Epidermal melanocyte (primary cell): ENCODE results near the gene SPOPL.
"Not testable (repeated sequence)": the region's sequence is repeated elsewhere in the genome, so short reads cannot be mapped to it uniquely, and the experiment has no call there.

ENCODE experiments used
- DNase-seq: peaks from one replicate; pipeline ENCODE4 v3.0.0; 2011; ENCODE audit warnings: low spot score; ENCODE audit not compliant: insufficient read length

SPOPL gene

DNA sequence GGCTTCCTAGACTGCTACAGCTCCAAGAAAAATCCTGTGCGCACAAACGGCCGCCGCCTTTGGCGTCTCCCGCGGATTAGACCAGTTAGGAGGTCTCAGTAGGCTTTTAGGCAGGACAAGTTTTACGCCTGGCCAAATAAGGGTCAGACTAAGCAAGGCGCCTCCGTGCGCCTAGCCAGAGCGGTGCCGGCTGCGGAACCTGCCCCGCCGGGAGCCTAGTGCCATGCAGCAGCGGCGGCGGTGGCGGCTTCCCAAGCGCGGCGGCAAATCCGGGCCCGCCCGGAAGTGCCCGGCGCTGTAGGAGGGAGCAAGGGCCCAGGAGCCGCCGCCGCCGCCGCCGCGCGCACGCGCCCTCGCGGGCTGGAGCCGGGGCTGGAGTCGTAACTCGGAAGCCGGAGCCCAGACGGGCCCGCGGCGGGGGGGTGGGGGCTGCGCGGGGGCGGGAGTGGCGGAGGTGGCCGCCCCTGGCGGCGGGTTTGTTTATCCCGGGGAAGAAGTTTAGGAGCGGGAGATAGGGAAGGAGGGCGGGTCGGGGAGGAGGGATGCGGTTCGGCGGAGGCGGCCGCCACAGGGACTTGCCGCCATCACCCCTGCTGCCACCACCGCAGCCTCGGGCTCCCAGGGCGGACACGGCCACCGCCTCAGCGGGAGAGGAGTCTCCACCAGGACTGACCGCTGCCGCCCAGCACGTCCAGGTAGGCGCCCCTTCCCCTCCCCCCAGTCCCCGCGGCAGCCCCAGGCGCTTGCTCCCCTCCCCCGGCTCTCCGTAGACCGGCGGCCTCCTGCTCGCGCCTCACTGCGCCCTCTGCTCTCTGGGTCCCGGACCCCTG, at the start of gene SPOPL:
SPOPL (plus strand) TSS at position 346 of the 830 bp plus-strand sequence. CDS start 48,447 bp downstream, outside the sequence.
- DNase-seq, result peak; percentile 80

DNA sequence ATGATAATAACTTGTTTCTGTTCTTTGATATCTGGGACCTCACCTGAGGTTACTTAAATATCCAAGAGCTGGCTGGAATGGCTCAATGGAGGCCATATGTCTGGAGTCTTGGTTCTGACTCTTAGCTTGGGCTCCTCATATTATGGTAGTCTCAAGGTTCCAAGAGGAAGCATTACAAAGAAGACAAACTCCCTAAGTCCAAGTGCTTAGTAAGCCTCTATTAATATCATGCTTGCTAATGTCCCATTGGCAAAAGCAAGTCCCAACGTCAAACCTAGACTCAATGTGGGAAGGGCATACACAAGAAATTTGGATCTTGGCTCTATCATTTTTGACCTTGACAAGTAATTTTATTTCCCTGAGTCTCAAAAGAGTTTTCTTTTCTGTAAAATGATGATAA, 49.2 kb upstream of the SPOPL start:
- DNase-seq, result no peak

DNA sequence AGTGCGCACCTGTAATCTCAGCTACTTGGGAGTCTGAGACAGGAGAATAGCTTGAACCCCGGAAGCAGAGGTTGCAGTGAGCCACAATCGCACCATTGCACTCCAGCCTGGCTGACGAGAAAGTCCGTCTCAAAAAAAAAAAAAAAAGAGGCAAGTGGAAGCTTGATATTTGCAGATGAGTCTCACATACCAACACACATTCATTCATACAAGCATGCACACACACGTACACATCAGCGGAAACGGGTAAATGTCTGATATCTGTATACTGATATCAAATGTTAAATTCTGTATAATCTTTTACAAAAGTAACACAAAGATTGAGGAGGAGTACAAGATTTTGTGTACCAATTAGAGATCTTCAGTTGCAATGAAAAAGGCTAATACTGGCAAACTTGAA, 47.8 kb upstream of the SPOPL start:
- DNase-seq, result no peak

DNA sequence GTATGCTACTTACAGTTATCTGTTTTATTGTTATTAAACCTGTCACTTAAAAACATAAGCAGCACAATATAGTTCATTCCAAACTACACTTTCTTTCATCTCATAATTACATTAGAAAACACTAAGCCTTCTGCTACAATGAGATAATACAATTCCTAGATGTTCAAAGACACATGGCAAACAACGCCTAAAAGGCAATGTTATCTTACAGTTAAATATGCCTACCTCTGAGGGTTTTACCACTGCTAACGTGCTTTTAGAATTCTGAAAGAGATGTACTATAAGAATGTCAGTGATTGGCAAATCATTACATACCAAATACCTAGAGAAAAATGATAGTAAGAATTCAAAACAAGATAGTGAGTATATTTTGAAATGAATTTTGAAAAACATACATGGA, 46.8 kb upstream of the SPOPL start:
- no peak for DNase-seq

DNA sequence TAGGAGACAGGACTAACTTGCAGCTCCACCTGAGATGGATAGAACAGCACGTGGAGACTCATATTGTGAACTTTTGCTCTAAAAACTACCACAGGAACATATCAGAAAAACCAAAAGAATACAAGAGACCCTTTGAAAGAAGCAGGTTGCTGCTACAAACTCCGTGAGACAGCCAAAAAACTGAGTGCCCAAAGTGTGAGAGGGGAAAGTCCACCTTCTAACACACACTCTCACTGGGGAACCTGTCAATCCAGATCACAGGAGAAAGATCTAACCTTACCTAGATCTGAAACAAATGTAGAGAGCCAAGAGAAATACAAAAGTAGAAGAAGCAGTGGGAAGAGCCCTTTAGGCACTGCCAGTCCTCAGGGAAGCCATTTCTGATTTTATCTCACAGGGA, 46.3 kb upstream of the SPOPL start:
- DNase-seq, result no peak

DNA sequence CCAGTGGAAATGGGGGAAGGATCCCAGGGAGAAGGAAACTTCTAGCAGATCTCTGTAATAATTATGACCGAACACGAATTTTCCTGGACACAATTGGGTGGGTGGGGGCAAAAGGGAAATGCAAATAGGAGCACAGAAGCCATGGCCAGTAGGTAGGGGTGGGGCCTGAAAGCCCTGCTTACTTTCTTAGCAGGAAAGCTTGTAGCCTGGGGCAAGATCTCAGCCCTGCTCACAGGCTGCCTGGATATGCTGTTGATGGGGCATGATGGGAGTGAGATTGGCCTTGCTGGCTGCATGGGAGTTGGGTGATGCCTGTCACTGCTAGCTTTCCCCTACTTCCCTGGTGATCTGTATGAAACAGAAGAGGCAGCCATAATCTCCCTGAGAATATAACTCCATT, 45.9 kb upstream of the SPOPL start:
- DNase-seq, result no peak

DNA sequence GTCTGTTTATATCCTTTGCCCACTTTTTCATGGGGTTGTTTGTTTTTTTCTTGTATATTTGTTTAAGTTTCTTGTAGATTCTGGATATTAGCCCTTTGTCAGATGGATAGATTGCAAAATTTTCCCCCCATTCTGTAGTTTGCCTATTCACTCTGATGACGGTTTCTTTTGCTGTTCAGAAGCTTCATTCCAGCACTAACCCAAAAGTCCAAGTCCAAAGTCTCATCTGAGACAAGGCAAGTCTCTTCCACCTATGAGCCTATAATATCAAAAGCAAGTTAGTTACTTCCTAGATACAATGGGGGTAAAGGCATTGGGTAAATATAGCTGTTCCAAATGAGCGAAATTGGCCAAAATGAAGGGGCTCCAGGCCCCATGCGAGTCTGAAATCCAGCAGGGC, 38.9 kb upstream of the SPOPL start:
- not testable (repeated sequence) for DNase-seq

DNA sequence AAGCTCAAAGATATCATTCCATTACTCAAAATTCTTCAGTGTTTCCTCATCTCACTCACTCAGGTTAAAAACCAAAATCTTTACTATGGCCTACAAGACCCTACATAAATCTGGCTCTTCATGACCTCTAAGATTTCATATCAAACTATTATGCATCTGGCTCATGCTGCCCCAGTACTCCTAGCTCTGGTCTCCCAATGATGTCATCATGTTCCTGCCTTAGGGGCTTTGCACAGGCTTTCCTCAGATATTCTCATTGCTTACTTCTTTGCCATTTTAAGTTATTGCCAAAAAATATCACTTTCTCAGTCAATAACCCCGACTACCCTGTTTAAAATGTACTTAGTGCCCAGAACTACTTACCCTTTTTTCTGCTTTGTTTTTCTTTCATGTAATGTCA, 33.0 kb upstream of the SPOPL start:
- no peak for DNase-seq

DNA sequence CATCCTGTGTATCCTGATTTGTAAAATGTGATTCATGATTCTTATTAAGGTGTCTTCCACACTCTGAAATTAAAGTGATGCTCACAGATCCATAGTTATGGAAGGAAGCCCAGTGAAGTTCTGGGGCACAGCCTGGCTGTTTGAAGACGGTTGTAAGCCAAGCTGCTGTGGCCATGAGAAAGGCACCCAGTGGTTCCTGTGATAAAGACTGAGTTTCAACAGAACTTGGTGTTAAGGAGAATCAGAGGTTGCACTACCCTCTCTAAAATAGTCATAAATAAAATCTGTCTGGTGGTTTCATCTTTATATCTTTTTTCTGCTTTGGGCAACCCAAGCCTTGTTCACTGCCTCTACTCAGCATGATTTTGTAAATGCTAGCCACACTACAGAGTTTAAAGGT, 32.2 kb upstream of the SPOPL start:
- no peak for DNase-seq

DNA sequence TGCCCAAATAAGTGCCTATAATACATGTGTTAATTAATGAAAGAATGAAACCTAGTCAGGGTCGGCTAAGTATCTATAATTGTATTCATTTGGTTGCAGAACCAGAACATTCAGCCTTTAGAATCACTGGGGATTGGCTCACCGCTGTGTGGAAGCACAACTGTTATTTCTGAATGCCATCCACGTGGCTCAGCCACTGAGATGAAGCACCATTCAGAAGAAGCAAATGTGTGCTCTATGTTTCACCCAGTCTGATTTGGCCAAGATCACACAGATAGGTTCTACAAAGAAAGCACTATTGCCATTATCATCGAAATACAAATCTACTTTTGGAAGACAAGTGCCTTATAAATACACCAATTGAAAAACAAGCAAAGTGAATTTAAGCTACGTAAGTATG, 30.6 kb upstream of the SPOPL start:
- no peak for DNase-seq

DNA sequence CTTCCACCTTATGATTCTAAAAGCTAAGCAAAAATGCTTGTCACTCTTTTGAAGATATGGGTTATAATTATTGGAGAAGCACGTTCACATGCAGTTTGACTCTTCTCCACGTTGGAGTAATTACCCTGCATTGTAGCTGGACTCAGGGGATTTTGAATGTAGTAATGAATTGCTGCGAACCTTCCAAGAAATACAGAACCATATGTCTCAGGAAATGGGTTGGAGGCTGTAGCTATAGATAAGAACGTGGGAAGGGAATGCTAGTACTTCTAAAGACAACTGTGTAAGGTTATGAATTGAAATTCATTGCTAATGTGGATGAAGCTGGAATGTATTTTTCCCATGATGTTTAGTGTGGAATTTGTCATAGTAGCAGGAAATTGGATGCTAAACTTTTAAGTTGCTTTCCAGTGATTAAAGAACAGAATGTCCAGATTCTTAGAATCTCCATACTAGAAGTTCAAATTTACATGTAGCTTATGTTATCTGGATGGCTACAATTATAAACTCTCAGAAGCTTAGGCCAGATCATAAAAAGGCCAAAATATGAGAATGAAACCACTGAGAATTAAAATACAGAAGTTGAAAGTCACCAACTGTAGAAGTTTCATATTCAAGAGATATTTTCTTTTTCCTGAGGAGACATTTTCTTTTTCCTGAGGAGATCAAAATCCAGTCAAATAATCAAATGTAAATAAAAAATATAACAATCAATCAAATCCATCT, 27.3 kb upstream of the SPOPL start:
- DNase-seq, result no peak

DNA sequence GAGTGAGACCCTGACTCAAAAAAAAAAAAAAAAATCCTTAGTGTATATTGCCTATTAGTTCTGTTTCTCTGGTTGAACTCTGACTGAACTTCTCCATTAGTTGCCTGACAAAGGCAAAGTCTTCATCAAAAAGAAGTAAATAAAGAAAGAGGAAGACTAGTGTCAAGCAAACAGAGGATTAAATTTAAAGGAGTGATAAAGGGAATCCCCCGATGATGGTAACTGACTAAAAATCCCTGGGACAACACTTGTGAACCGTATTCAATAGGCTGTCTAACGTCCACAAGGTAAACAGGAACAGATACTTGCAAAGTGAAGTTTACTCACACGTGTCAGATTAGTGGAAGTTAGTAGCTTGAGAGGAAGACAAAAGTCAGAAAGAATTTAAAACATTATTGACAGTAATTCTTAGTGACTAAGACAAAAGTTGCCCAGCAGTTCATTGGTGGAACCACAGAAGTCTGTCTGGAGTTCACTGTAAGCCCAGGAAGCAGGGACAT, 26.2 kb upstream of the SPOPL start:
- no peak for DNase-seq

DNA sequence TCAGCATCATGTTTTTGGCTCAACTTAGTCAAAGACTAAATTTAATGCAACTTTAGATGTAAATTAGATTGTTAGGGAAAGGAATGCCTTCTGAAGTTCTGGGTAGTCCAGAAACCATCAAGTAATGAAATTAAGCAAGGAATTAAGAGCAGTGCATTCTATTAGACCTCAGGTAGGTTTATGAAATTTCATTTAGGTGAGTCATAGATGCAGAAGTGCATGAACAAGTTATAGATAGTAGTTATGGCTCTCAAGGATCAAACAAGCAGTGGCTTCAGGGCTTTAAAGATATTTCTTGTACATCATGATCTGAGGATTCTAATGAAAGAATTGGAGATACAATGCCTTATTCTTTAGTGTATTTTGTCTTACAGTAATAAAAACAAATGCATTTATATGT, 25.4 kb upstream of the SPOPL start:
- DNase-seq, result no peak

DNA sequence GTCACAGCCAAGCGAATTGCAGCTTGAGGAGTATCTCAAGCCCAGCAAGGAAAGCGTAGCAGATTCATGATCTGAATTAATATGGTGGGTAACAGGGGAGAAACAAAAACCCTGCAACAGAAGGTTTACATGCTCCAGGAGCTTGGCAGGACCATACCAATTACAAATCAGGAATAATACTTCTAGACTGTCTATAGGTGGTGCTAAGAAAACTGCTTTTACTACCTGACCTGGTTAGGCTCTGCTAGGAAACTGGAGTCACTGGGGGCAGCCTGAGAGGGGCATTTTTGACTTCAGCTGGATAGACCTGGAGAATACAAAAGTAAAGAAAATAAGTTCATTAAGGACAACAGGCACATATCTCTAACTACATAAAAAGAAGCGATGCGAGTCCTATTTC, 24.6 kb upstream of the SPOPL start:
- DNase-seq, result no peak

DNA sequence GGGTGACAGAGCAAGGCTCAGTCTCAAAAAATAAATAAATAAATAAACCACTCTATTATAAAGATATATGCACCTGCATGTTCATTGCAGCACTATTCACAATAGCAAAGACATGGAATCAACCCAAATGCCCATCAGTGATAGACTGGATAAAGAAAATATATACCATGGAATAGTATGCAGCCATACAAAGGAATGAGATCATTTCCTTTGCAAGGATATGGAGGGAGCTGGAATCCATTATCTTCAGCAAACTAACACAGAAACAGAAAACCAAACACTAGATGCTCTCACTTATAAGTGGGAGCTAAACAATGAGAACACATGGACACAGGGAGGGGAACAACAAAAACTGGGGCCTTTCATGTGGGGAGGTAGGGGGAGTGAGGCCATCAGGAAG, 18.8 kb upstream of the SPOPL start:
- DNase-seq, result not testable (repeated sequence)

DNA sequence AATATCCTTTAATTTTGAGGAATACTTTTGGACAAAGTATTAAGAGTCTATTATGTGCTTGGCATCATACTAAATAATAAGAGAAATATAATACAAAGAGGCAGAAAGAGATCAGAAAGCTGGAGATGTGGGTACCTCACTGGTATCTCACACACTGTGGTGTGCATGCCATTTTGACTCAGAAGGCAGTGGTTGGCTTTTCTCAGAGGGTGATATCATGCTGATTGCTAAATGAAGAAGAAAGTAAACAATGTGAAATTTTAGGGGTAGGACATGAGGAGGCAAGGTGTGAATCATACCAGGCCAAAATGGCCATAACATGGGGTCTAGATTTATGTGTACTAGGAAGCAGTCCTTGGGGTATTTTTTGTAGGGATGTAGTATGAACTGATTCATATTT, 16.6 kb upstream of the SPOPL start:
- DNase-seq, result no peak

DNA sequence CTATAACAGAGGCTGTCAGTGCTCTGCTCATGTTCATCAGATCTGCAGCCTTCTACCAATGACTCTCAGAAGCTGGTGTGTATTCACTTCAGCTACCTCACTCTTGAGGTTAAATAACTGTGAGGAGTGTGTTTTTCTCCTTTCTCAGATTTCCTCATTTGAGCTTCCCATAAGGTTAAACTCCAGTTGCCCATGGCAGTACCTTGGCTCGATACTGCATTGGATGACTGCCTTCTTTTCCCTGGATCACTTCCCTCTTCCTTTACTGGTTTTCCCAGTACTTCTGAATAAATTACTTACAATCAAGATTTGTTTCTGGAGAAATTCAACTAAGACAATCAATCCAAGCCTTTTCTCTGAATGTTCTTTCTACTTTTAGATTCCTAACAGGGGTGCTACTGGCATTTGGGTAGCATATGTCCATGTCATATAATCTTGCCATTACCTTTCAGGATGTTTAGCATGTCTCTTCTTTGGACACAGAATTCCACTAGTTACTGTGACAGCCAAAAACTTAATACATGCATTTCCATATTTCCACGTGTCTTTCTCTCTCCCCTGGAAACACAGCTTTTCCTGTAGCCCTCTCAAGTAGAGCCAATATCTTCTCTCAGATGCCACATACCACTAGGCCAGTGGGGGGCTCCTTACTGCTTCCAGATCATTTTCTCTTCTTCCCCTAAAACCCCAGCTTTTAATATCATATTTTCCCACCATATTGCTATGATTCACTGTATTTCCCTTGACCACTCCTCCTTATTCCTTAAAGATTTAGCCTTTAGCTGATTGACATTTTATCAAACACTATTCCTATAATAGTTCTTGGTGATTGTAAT, 15.0 kb upstream of the SPOPL start:
- DNase-seq, result no peak

DNA sequence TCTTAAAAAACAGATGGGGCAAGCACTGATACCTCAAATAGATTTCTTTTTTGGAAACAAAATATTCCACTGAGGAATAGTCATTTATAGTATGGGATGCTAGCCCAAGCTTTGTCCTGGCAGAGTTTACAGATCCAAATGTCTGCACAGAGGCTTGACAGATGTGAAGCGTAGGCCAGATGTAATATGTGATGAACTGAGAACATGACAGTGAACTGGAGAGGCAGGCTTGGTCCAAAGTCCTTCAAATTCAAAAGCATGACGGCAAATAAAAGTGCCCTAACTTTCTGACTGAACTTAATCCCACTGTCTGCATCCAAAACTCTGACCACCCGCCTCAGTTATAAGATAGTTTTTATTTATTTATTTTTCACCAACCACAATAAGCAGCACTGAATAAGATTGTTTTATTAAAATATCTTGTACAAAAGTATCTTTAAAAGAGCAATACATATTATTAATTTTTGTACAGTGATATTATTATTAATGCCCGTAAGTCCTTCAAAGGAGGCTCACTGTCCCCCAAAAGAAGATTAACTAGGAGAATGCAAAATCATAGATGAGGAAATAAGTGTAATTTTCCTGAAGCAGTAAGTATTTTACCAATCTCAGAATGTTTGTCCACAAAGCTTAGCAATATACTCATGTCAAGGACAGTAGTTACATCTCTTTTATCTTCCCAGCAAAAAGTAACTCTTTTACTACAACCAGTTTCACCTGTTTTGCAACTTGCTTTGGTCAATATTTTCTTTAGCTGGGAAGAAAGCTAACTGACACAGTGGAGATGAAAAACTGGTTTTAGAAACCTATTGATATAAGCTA, 10.7 kb upstream of the SPOPL start:
- no peak for DNase-seq

DNA sequence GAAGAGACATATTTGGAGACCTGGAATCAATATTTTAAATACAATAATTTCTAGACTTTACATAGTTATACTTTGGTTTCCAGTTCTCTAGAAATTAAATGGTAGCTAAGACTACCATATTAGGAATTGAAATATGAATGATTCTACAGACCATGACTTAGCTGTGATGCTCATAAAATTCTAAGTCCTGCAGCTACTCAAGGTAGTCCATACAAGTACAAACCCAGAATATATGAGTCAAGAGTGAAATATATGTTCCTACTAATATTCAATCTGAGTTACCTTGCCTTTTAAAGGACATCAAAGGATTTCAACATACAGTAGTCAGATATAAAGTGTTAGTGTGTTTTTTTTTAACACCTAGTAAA, 10.1 kb upstream of the SPOPL start:
- no peak for DNase-seq

DNA sequence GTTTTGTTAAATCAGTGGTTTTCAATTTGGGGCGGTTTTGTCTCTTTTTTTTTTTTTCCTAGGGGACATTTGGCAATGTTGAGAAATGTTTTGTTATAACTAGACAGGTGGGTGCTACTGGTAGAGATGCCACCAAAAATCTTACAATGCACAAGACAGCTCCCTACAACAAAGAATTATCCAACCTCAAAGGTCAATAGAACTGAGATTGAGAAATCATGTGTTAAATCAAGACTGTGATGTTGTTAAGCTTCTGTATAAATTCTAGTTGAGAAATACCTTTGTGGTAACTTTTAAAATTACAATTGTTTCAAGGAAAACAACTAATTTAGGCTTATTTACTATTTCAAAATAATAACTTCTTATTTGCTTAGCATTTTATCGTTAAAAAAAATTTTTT, 9.4 kb upstream of the SPOPL start:
- no peak for DNase-seq

DNA sequence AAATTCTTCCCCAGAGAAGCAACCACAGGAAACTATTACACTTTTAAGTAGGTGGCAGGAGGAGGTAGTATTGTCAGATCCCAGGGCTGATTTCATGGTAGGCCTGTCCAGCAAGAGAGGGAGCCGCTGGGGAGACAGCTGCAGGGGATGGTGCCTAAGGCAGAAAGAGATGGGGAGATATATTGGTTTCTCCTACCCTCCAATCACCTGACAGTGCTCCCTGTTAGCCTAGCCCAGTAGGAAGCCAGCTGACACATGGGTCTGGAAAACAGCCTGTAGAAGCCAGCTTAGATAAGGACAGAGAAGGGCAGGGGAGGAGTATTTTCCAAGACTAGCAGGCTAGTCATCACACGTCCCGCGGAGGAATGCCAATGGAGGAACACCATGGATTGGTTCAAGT, 8.2 kb upstream of the SPOPL start:
- no peak for DNase-seq
